Dermis microvascular lymphatic vessel endothelial cell (primary cell): ENCODE results near the gene C7orf57. TPM values are rescaled to one million over a fixed set of nuclear protein-coding genes. Genes with fewer than 3 reads are reported as not detected.

Experiments
- DNase-seq, 2 donors: peaks; one replicate each; pipeline versions ENCODE4 v3.0.0 to v3.0.0-alpha.2; 2010; ENCODE audit warnings: low read depth in 2 of 2
- total RNA-seq: library from RNA; depleted of rRNA; stranded (reverse); fragments of >200 nt; gene quantifications from 2 replicates; pipeline ENCODE4 v1.2.1, GENCODE V29; 2014

Gene C7orf57
- total RNA-seq, 1 donor from 2014 or later, result under 0.01 TPM

DNA sequence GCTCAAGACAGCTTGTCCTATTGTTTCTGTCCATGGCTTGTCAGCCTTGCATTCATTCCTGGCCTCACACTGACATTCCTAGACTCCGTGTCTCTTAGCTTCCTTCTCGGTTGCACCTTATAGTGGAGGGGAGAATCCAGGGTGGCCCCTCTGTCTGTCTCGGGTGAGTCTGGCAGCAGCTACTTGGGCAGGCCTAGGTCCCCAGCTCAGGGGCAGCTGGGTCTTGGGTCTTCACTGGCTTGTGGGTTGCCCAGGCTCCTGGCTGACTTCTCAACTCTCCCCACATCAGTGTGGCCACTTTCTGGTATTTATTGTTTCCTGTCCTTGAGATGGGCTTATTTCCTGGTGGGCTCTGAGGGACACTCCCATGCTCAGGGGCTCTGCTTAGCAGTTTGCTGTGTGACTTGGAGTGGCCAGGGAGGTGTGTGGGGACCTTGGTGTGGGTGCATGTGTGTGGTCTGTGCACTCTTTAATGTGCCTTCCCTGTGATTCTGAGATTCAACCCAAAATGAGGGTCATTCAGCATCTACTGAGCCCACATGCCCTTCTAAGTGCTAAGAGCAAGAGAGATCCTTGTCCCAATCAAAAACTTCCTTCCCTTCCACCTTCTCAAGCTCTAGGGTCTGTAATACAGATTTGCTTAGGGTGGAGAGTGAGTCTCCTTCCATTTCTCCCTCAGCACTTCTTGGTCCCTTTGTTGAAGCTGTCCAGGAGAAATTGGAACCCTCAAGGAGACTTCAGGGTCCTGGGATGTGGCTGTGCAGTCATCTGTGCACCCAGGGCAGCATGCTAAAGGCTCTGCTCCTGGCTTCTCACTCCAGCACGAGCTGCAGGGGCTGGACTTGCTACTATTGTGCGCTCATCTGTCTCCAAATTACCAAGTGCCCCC lies 73.9 kb downstream of the C7orf57 start:
- no peak for DNase-seq

DNA sequence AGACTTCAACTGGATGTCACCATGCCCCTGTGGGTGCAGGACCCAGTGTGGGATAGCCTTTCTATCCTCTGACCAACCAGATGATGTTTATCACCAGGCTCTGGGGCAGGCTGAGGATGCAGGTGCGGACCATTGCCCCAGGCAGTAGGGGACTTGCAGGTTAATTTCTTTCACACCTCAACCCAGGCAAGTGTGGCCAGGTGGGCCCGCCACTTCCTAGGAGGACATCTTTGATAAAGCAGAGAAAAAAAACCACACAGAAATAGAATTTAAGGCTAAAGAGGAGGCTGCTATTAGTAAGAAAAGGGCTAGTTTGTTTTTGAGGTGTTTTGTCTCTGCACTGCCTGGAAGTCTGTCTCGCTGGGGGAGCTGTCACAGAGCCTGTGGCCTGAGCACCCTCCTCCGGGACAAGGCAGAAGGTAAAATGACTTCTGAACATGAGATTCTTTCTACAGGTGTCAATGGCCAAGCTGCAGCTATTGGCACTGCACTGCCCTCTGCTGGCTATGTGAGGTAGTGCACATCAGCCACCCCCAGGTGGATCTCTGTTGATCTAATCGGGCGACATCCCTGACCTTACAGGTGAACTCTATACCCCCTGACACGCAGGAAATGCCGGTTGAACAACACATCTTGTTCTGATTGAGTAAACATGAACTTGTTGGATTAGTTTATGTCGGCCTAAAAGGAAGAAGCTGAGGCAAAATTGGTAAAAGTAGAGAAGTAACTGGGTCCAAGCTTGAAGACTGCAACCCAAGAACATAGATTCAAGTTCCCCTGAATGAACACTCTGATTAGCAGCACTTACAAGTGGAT lies 74.7 kb downstream of the C7orf57 start:
- peak; percentile 29 to 57 for DNase-seq

DNA sequence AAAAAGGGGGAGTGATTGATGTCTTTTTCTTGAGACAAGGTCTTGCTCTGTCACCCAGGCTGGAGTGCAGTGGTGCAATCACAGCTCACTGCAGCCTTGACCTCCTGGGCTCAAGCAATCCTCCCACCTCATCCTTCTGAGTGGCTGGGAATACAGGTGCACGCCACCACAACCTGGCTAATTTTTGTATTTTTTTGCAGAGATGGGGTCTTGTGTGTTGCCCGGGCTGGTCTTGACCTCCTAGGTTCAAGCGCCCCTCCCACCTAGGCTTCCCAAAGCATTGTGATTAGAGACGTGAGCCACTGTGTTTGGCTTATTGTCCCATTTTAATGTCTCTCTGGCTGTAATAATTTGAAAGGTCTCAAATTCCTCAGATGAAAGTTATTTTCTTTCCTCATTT lies 75.5 kb downstream of the C7orf57 start:
- no peak for DNase-seq

Other genes starting within 250 kb of the C7orf57 start
- gene PKD1L1, start 87.1 kb upstream of the C7orf57 start, total RNA-seq, result 0.77 and 1.6 TPM in 2 replicates
- gene HUS1, start 55.9 kb upstream of the C7orf57 start, total RNA-seq, result 8.3 and 8.9 TPM in 2 replicates
- gene SUN3, start 6.4 kb upstream of the C7orf57 start, total RNA-seq, result not detected in 2 replicates
- gene UPP1, start 53.7 kb downstream of the C7orf57 start, total RNA-seq, result 8.3 and 9.1 TPM in 2 replicates
- gene ABCA13, start 135.9 kb downstream of the C7orf57 start, total RNA-seq, result not detected in 2 replicates